Activated CD8-positive, alpha-beta T cell treated with anti-CD3 and anti-CD28 coated beads for 36 hours (primary cell): ENCODE data around the gene EXOC4. TPM values are rescaled to one million over a fixed set of nuclear protein-coding genes. Genes with fewer than 3 reads are reported as not detected.

Experiments
- ATAC-seq: fragments of 200-7000 bp; cut with Tn5 transposase; one replicate; pipeline ENCODE4 v1.10.0; 2021; ENCODE audit warnings: mild to moderate bottlenecking, moderate library complexity
- CTCF ChIA-PET: fragments of 350-600 bp; sonication (Branson Sonifier 250); formaldehyde crosslinking; loops from one replicate; lab custom pipeline; 2021; ENCODE audit warnings: antibody characterized with exemption; lab: Charles Lee
- POLR2A ChIA-PET: fragments of 350-600 bp; sonication (Branson Sonifier 250); formaldehyde crosslinking; loops from one replicate; lab custom pipeline; 2021; ENCODE audit warnings: antibody characterized with exemption; lab: Charles Lee
- DNase-seq: peaks from one replicate; pipeline ENCODE4 v3.0.0-alpha.2; 2020
- H3K27ac Mint-ChIP-seq: one replicate; pipeline ENCODE4 v1.8.0; 2021; ENCODE audit warnings: mild to moderate bottlenecking, mixed read lengths
- H3K27me3 Mint-ChIP-seq: one replicate; pipeline ENCODE4 v1.8.0; 2021; ENCODE audit warnings: mixed read lengths
- H3K36me3 Mint-ChIP-seq: one replicate; pipeline ENCODE4 v1.8.0; 2021; ENCODE audit warnings: low read depth, mixed read lengths
- H3K4me1 Mint-ChIP-seq: one replicate; pipeline ENCODE4 v1.8.0; 2021; ENCODE audit warnings: low read depth, mixed read lengths
- H3K4me3 Mint-ChIP-seq: one replicate; pipeline ENCODE4 v1.8.0; 2021; ENCODE audit warnings: mild to moderate bottlenecking, moderate library complexity, mixed read lengths
- H3K9me3 Mint-ChIP-seq: one replicate; pipeline ENCODE4 v1.8.0; 2021; ENCODE audit warnings: mixed read lengths
- CTCF ChIP-seq: fragments of 200-600 bp; IDR thresholded peaks from one replicate; pipeline ENCODE4 v1.8.0; 2022; ENCODE audit warnings: antibody characterized with exemption, mild to moderate bottlenecking
- intact Hi-C: fragments of 100-400 bp; cut with micrococcal nuclease; formaldehyde crosslinking; loops from one replicate; pipeline ENCODE4 v1.10.0; 2022
- total RNA-seq, 2 experiments: library from RNA; stranded (reverse); gene quantifications; one replicate each; pipeline ENCODE4 v1.2.3, GENCODE V29; 2021

Gene EXOC4
- total RNA-seq, 2 experiments from 2014 or later, result 54.1 to 61.7 TPM

- Mint-ChIP-seq H3K27ac (no peak overlapping the region), H3K27me3 (no peaks in the 10 kb centered on the region), H3K36me3 (peaks cover 33% of the 10 kb centered on the region), H3K9me3 (no peaks in the 10 kb centered on the region), H3K4me3 (no peak overlapping the region), H3K4me1 (no peaks in the 10 kb centered on the region)
- ChIA-PET POLR2A (no interaction called here), CTCF (no interaction called here)
- ATAC-seq, result no peak
- intact Hi-C loops, result no loop called here
- DNase-seq, result no peak
- TF ChIP-seq CTCF, result no peak
Measured at GRCh38 chr7:133303931-133304330, 51.1 kb downstream of the EXOC4 start.

- ChIA-PET POLR2A (no interaction called here), CTCF (no interaction called here)
- ATAC-seq, result no peak
- H3K4me3 Mint-ChIP-seq, result no peak overlapping the region
- TF ChIP-seq CTCF, result no peak
- H3K27me3 Mint-ChIP-seq, result no peaks in the 10 kb centered on the region
- no peak overlapping the region for H3K27ac Mint-ChIP-seq
- peaks cover 5% of the 10 kb centered on the region for H3K4me1 Mint-ChIP-seq
- intact Hi-C loops, result no loop called here
- peaks cover 42% of the 10 kb centered on the region for H3K36me3 Mint-ChIP-seq
- no peaks in the 10 kb centered on the region for H3K9me3 Mint-ChIP-seq
- no peak for DNase-seq
Measured at GRCh38 chr7:133309333-133309732, 56.5 kb downstream of the EXOC4 start.

DNA sequence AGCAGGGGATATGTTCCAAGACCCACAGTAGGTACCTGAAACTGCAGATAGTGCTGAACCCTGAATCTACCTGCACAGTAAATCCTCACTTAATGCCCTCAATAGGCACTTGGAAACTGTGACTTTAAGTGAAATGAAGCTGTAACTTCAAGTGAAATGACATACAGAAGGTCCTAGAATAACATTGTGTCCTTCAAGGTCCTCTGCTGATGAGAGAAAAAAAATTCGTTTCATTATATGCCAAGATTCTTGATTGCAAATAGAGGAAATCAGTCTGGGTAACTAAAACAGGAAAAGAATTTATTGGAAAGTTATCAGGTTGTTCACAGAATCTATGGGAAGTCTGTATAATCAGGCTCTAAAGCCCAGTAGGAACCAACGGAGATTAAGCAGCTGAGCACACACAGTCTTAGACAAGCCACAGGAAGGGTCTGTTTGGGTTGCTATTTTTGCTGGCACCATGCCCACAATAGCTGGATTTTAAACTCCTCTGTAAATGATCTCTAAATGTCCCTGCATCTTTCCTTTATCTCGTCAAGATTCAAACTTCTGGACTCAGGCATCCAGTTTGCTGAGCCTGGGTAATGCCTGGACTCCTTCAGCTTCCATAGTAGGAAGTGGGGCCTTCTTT, 57.5 kb downstream of the EXOC4 start:
- H3K27ac Mint-ChIP-seq, result no peak overlapping the region
- peaks cover 44% of the 10 kb centered on the region for H3K36me3 Mint-ChIP-seq
- H3K27me3 Mint-ChIP-seq, result no peaks in the 10 kb centered on the region
- no peak for ATAC-seq
- no peak overlapping the region for H3K4me3 Mint-ChIP-seq
- intact Hi-C loops, result no loop called here
- no peak for DNase-seq
- ChIA-PET POLR2A (no interaction called here), CTCF (no interaction called here)
- H3K4me1 Mint-ChIP-seq, result peaks cover 5% of the 10 kb centered on the region
- TF ChIP-seq CTCF, result no peak
- no peaks in the 10 kb centered on the region for H3K9me3 Mint-ChIP-seq

DNA sequence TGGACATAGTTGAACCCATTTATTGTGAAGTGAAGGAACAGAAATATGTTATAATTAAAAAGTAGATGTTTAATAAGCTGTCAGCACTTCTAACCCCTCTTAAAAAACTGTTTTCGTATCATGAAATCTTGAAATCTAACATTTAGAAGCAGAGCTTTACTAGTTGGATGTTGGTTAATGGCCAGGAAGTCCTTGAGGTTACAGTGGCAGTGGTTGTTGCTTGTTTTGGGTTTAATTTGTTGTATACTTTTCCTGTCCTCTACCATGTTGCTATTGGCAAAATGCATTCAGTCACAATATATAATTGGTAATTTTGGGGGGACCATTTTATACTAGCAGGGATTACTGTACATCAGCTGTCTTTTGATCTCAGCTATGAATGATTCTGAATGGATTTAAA, 60.7 kb downstream of the EXOC4 start:
- peaks cover 23% of the 10 kb centered on the region for H3K36me3 Mint-ChIP-seq
- H3K27ac Mint-ChIP-seq, result no peak overlapping the region
- ChIA-PET CTCF (no interaction called here), POLR2A (no interaction called here)
- ATAC-seq (no peak), DNase-seq (no peak)
- H3K4me3 Mint-ChIP-seq, result no peak overlapping the region
- H3K27me3 Mint-ChIP-seq, result no peaks in the 10 kb centered on the region
- peaks cover 5% of the 10 kb centered on the region for H3K4me1 Mint-ChIP-seq
- intact Hi-C loops, result no loop called here
- H3K9me3 Mint-ChIP-seq, result no peaks in the 10 kb centered on the region
- no peak for TF ChIP-seq CTCF

- no peak for TF ChIP-seq CTCF
- intact Hi-C loops, result no loop called here
- Mint-ChIP-seq H3K4me3 (no peak overlapping the region), H3K27ac (no peak overlapping the region), H3K4me1 (peaks cover 5% of the 10 kb centered on the region), H3K27me3 (no peaks in the 10 kb centered on the region), H3K9me3 (no peaks in the 10 kb centered on the region), H3K36me3 (peaks cover 22% of the 10 kb centered on the region)
- ChIA-PET POLR2A (no interaction called here), CTCF (no interaction called here)
- no peak for ATAC-seq
- no peak for DNase-seq
Measured at GRCh38 chr7:133314084-133314483, 61.2 kb downstream of the EXOC4 start.
